ENCODE data around the gene CENPX.

The CENPX gene

DNA sequence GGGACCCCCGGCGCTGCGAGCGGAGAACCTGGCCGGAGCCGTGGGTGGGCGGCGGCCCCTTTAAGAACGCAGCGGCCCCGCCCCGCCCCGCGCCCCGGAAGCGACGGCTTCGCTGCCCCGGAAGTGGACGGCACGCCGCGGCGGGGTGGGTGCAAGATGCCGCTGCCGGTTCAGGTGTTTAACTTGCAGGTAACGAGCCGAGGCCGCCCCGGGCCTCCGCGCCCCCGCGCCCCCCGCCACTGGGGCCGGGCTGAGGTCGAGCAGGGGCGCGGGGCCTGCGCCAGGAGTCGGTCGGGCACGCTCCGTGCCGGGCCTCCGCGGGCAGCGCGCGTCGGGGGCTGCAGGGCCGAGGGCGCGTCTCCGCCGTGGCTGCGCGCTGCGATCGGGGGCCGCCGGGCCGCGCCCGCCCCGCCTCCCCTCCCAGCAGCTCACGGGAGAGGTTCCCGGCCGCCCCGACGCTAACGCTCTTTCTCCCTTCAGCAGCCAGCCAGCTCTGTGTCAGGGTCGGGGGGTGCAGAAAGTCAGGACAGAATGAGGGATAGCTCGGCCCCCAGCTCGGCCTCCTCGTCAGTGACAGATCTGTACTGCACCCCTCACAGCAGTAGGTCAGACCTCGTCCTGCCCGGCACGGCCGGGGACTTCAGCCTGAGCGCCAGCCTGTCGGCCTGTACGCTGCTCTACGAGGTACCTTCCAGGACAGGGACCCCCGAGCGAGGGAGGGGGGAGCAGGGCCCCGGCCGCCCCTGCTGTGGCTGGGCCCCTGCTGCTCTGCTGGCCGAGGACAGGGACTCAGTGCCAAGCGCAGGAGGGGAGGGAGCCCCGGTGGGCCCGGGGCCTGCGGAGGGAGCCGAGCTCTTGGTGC lies 29.3 kb upstream of the CENPX start, which contains the start of the genes GPS1 and RFNG:
TSS of gene GPS1 (plus strand) at position 123 of the 862 bp plus-strand sequence. CDS start at position 157, 34 bp downstream.
TSS of gene RFNG (minus strand) at position 36 of the 862 bp plus-strand sequence. CDS start 45 bp downstream, outside the sequence.
- FAIRE-seq (peak; percentile 98), DNase-seq (ENCODE audit: insufficient read length, low spot score) (peak; percentile 98)
- TF ChIP-seq TAF1 (IDR thresholded peaks at IDR 0.05; ENCODE audit: low read depth, low read length): no peak
- no peak for TF ChIP-seq POLR2AphosphoS5 (IDR thresholded peaks at IDR 0.05; ENCODE audit: low read depth, low read length)
- TF ChIP-seq PAX5 (IDR thresholded peaks at IDR 0.05; ENCODE audit: insufficient read depth, low read length, severe bottlenecking): no peak
- no peak for TF ChIP-seq SPI1 (IDR thresholded peaks at IDR 0.05; ENCODE audit: low read depth, low read length)
- TF ChIP-seq POU2F2 (IDR thresholded peaks at IDR 0.05; ENCODE audit: low read depth, low read length): no peak
- no peak for TF ChIP-seq POLR2A (IDR thresholded peaks at IDR 0.05; ENCODE audit: low read depth, low read length)

DNA sequence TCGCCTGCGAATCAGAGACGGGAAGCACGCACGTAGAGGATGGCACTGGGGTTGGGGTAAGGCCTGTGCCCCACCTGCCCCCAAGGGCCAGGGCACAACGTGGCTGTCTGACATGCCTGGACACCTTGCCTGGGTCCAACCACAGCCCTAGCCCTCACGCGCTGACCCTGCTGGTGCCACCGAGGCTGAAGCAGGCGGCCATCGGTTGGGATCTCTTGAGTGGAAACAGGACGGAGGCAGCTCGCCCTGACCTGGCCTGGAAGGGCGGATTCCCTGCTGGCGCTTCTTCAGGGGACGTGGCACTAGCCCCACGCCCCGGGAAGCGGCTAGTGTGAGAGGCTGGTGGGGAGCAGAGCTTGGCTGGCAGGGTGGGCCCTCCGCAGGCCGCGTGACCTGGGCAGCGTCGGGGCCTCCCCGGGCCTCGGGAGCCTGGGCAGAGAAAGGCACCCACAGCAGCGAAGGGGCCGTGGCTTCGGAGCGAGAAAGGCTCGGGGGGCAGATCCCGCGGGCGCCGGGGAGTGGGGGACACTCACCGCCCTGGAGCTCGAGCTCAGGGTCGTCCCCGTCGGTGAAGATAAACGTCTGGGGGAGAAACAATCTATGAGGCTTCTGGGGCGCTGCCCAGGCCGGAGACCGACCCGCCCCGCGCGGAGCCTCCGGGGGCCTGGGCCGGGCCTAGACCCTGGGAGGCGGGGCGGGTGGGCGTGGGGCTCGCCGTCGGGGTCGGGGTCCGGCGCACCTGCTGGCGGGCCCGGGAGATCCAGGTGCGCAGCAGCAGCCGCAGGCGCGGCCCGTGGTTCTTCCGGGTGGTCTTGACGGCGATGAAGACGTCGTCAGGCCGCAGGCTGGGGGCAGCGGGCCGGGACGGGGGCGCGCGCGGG lies 28.3 kb upstream of the CENPX start:
- peak; percentile 59 for DNase-seq (ENCODE audit: insufficient read length, low spot score)
- TF ChIP-seq PAX5 (IDR thresholded peaks at IDR 0.05; ENCODE audit: insufficient read depth, low read length, severe bottlenecking) (no peak), TAF1 (IDR thresholded peaks at IDR 0.05; ENCODE audit: low read depth, low read length) (no peak), POLR2AphosphoS5 (IDR thresholded peaks at IDR 0.05; ENCODE audit: low read depth, low read length) (no peak), SPI1 (IDR thresholded peaks at IDR 0.05; ENCODE audit: low read depth, low read length) (no peak), POU2F2 (IDR thresholded peaks at IDR 0.05; ENCODE audit: low read depth, low read length) (no peak), POLR2A (IDR thresholded peaks at IDR 0.05; ENCODE audit: low read depth, low read length) (no peak)
- FAIRE-seq: no peak

DNA sequence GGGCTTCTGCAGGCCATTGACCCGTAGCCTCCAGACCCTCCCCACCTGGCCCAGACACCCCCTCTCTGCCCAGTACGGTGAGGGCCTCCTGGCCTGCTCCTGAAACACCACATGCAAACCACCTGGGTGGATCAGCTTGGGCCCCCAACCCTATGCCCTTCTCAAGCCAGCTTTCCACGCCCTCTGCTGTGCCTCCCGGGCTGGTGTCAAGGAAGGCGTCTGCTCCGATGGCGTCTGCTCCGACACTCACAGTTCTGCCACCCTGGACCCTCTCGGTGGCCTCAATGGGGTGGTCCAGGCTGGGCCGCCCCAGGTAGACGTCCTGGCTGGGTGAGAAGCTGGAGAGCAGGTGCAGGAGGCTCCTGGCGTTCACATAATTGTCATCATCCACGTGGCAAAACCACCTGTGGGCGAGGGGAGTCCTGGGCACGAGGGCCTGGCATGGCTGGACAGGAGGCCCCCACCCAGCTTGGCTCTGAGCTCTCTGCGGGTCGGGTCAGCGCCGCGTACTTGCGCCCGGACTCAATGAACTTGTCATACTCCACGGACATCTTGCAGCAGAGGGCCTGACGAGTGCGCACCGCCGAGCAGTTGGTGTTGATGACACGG lies 27.6 kb upstream of the CENPX start:
- DNase-seq (ENCODE audit: insufficient read length, low spot score) (no peak), FAIRE-seq (no peak)
- no peak for TF ChIP-seq PAX5 (IDR thresholded peaks at IDR 0.05; ENCODE audit: insufficient read depth, low read length, severe bottlenecking)
- no peak for TF ChIP-seq POLR2AphosphoS5 (IDR thresholded peaks at IDR 0.05; ENCODE audit: low read depth, low read length)
- no peak for TF ChIP-seq TAF1 (IDR thresholded peaks at IDR 0.05; ENCODE audit: low read depth, low read length)
- TF ChIP-seq POU2F2 (IDR thresholded peaks at IDR 0.05; ENCODE audit: low read depth, low read length): no peak

DNA sequence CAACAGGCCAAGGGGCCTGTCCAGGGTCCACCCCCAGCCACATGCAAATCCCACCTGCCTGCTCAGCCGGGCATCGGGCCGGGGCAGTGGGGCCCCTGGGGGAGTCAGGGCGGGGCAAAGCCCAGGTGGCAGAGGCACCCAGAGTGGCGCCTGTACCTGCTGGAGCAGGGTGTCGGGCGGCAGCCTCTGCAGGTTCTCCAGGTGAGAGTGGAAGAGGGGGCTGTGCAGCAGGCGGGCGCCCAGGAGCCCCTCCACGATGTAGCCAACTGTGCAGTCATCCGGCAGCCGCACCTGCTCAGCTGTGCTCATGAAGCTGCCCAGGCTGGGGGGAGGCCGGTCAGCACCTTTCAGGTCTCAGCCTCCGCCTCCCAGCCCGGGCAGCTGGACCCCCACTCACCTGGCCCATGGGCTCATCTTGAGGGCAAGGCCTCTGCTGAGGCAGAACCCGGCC lies 26.9 kb upstream of the CENPX start:
- no peak for DNase-seq (ENCODE audit: insufficient read length, low spot score)
- no peak for FAIRE-seq
- no peak for TF ChIP-seq POLR2AphosphoS5 (IDR thresholded peaks at IDR 0.05; ENCODE audit: low read depth, low read length)
- TF ChIP-seq PAX5 (IDR thresholded peaks at IDR 0.05; ENCODE audit: insufficient read depth, low read length, severe bottlenecking): no peak
- no peak for TF ChIP-seq SPI1 (IDR thresholded peaks at IDR 0.05; ENCODE audit: low read depth, low read length)
- no peak for TF ChIP-seq POLR2A (IDR thresholded peaks at IDR 0.05; ENCODE audit: low read depth, low read length)
- TF ChIP-seq POU2F2 (IDR thresholded peaks at IDR 0.05; ENCODE audit: low read depth, low read length): no peak
- TF ChIP-seq TAF1 (IDR thresholded peaks at IDR 0.05; ENCODE audit: low read depth, low read length): no peak

DNA sequence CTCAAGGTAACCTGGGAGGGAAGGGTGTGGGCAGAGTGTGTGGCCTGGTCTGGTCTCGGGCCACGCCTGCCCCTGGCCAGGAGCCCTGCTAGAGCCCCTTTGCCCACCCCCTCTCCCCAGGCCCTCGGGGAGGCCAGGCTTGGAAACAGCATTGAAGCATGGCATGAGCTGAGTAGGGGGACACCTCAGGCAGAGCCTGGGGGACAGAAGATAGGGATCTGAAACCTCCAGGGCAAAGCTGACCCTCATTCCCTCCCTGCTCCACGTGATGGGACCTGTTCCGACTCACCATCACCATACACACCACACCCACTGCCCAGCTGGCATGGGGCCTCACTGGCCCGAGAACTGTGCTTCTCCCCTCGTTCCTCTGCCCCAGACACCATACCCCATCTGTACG lies 26.4 kb upstream of the CENPX start:
- FAIRE-seq (no peak), DNase-seq (ENCODE audit: insufficient read length, low spot score) (no peak)
- no peak for TF ChIP-seq POLR2AphosphoS5 (IDR thresholded peaks at IDR 0.05; ENCODE audit: low read depth, low read length)
- no peak for TF ChIP-seq PAX5 (IDR thresholded peaks at IDR 0.05; ENCODE audit: insufficient read depth, low read length, severe bottlenecking)
- TF ChIP-seq SPI1 (IDR thresholded peaks at IDR 0.05; ENCODE audit: low read depth, low read length): no peak
- no peak for TF ChIP-seq POLR2A (IDR thresholded peaks at IDR 0.05; ENCODE audit: low read depth, low read length)
- no peak for TF ChIP-seq TAF1 (IDR thresholded peaks at IDR 0.05; ENCODE audit: low read depth, low read length)
- no peak for TF ChIP-seq POU2F2 (IDR thresholded peaks at IDR 0.05; ENCODE audit: low read depth, low read length)

DNA sequence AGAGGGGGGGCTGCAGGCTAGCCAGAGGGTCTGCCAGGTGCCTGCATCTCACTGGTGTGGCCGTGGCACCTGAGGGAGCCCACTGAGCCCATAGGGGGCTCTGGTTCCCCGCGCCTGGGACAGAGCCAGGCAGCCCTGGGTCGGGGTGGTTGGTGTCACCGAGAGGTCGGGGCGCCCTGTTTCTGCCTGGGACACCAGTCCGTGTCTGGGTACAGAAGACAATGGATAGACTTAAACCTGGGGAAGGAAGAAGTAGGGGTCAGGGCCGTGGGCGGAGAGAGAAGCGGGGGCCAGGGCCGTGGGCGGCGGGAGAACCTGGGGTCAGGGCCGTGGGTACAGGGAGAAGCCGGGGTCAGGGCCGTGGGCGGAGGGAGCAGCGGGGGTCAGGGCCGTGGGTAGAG lies 25.9 kb upstream of the CENPX start:
- FAIRE-seq (no peak), DNase-seq (ENCODE audit: insufficient read length, low spot score) (no peak)
- TF ChIP-seq SPI1 (IDR thresholded peaks at IDR 0.05; ENCODE audit: low read depth, low read length): no peak
- no peak for TF ChIP-seq TAF1 (IDR thresholded peaks at IDR 0.05; ENCODE audit: low read depth, low read length)
- no peak for TF ChIP-seq POLR2A (IDR thresholded peaks at IDR 0.05; ENCODE audit: low read depth, low read length)
- TF ChIP-seq PAX5 (IDR thresholded peaks at IDR 0.05; ENCODE audit: insufficient read depth, low read length, severe bottlenecking): no peak
- no peak for TF ChIP-seq POLR2AphosphoS5 (IDR thresholded peaks at IDR 0.05; ENCODE audit: low read depth, low read length)
- no peak for TF ChIP-seq POU2F2 (IDR thresholded peaks at IDR 0.05; ENCODE audit: low read depth, low read length)

DNA sequence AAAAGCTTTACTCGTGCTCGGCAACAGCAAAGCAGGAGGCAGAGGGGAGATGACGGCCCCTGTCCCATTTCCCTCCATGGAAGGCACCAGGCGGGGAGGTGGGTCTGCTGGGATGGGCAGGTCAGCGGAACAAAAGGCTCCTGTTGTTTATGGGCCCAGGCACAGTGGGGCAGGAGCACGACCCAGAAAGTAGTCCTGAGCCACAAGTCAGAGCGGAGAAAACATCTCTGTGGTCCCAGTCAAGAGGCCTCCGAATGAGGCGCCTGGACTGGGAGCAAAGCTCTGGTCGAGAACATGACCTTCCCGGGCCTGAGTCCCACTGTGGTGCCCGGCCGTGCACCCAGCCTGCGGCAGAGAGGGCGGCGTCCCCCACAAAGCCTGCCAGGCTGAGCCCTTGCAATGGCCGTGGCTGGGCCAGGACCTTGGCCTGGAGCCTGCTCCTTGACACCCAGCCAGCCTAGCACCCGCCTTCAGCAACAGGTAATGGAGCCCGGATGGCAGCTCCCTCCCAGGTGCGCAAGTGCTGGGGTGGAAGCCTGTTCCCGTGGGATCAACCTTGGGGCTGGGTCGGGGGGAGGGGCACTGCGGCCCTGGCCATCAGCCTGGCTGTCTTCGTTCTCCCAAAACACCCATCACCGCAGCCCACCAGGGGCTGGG lies 25.4 kb upstream of the CENPX start:
- TF ChIP-seq POU2F2 (IDR thresholded peaks at IDR 0.05; ENCODE audit: low read depth, low read length) (no peak), PAX5 (IDR thresholded peaks at IDR 0.05; ENCODE audit: insufficient read depth, low read length, severe bottlenecking) (no peak), POLR2A (IDR thresholded peaks at IDR 0.05; ENCODE audit: low read depth, low read length) (no peak), TAF1 (IDR thresholded peaks at IDR 0.05; ENCODE audit: low read depth, low read length) (no peak), SPI1 (IDR thresholded peaks at IDR 0.05; ENCODE audit: low read depth, low read length) (no peak), POLR2AphosphoS5 (IDR thresholded peaks at IDR 0.05; ENCODE audit: low read depth, low read length) (no peak)
- no peak for FAIRE-seq
- DNase-seq (ENCODE audit: insufficient read length, low spot score): no peak

DNA sequence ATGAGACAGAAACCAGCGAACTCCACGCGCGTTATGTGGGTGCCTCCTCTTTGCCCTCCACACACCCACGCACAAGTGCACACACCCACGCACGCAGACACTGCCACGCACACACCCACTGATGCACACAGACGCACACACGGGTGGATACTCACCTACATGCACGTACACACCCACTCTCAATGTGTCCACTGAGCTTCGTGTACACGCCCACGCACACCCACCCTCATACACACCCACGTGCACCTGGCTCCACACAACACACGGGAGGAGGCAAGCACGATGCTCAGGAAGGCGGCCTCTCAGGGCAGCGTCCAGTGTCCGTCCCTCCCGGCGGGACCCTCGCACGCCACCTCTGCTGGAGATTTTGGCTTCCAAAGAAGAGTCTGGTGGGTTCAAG lies 24.7 kb upstream of the CENPX start:
- TF ChIP-seq TAF1 (IDR thresholded peaks at IDR 0.05; ENCODE audit: low read depth, low read length) (no peak), SPI1 (IDR thresholded peaks at IDR 0.05; ENCODE audit: low read depth, low read length) (no peak)
- no peak for FAIRE-seq
- DNase-seq (ENCODE audit: insufficient read length, low spot score): no peak

Measured in GM12891 (cell line).